Stimulated activated effector memory CD8-positive, alpha-beta T cell treated with anti-CD3 and anti-CD28 coated beads, Interleukin-12 subunit alpha, Interleukin-12 subunit beta, amount 100 ng/mL, for 72 hours (primary cell): ENCODE data around the gene BRAT1.
A peak's percentile ranks its signal among the peaks of the same experiment; 100 is the strongest.

Source experiments
- ATAC-seq: fragments of 150-1000 bp; cut with Tn5 transposase; 2 replicates; pipeline ENCODE4 v1.10.0; 2021
- DNase-seq, 2 donors: peaks; one replicate each; pipeline ENCODE4 v3.0.0; 2021 to 2022; ENCODE audit warnings: low spot score in 2 of 2
- H3K27ac Mint-ChIP-seq: one replicate; pipeline ENCODE4 v1.8.0; 2022; ENCODE audit warnings: mild to moderate bottlenecking, mixed read lengths
- H3K36me3 Mint-ChIP-seq: one replicate; pipeline ENCODE4 v1.8.0; 2022; ENCODE audit warnings: mild to moderate bottlenecking, mixed read lengths
- H3K4me1 Mint-ChIP-seq: one replicate; pipeline ENCODE4 v1.8.0; 2022; ENCODE audit warnings: mixed read lengths
- H3K4me3 Mint-ChIP-seq: one replicate; pipeline ENCODE4 v1.8.0; 2022; ENCODE audit warnings: mild to moderate bottlenecking, mixed read lengths
- H3K9me3 Mint-ChIP-seq: one replicate; pipeline ENCODE4 v1.8.0; 2022; ENCODE audit warnings: mixed read lengths

BRAT1 gene

GRCh38 chr7:2555121-2556052 lies at the start of gene BRAT1:
BRAT1 (minus strand) TSS chr7:2555524; CDS start chr7:2554431, 1,093 bp downstream.
- H3K4me3 Mint-ChIP-seq, result peak within 1 kb of the TSS; percentile 88
- ATAC-seq (peak; percentile 87), DNase-seq (peak; percentile 93 to 96)
- H3K9me3 Mint-ChIP-seq, result no peaks in the 10 kb centered on the region
- peaks cover 38% of the 10 kb centered on the region for H3K36me3 Mint-ChIP-seq
- H3K27ac Mint-ChIP-seq, result peak within 1 kb of the TSS; percentile 95
- peaks cover 29% of the 10 kb centered on the region for H3K4me1 Mint-ChIP-seq

DNA sequence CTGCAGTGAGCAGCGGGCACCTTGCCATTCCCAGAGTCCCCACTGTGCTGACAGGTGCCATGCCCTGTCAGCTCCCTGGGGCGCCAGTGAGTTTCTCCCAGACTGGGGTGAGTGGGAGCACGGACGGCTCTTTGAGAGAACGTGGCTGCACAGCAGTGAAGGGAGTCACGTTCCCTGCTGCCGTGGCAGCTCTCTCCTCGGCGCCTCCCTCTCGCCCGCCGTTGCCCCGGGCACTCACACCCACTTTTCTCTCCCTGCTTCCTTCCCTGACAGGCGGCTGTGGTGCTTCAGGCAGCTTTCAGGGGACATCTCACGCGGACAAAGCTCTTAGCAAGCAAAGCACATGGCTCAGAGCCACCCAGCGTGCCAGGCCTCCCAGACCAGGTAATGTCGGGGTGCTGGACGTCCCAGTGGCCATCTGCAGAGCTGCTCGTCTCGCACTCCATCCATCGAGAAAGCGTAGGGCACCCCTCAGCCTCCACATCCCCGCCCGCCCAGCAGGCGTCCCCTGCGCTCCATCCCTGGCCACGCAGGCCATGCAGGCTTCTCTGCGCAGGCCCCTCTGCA lies 49.4 kb upstream of the BRAT1 start:
- Mint-ChIP-seq H3K9me3 (no peaks in the 10 kb centered on the region), H3K36me3 (no peaks in the 10 kb centered on the region), H3K4me1 (peaks cover 13% of the 10 kb centered on the region), H3K4me3 (no peak overlapping the region), H3K27ac (no peak overlapping the region)
- ATAC-seq (no peak), DNase-seq (no peak)

- Mint-ChIP-seq H3K9me3 (no peaks in the 10 kb centered on the region), H3K27ac (no peak overlapping the region), H3K36me3 (no peaks in the 10 kb centered on the region), H3K4me3 (no peak overlapping the region), H3K4me1 (peaks cover 7% of the 10 kb centered on the region)
- DNase-seq (no peak), ATAC-seq (no peak)
Observed at GRCh38 chr7:2603044-2603965, 48.0 kb upstream of the BRAT1 start.

DNA sequence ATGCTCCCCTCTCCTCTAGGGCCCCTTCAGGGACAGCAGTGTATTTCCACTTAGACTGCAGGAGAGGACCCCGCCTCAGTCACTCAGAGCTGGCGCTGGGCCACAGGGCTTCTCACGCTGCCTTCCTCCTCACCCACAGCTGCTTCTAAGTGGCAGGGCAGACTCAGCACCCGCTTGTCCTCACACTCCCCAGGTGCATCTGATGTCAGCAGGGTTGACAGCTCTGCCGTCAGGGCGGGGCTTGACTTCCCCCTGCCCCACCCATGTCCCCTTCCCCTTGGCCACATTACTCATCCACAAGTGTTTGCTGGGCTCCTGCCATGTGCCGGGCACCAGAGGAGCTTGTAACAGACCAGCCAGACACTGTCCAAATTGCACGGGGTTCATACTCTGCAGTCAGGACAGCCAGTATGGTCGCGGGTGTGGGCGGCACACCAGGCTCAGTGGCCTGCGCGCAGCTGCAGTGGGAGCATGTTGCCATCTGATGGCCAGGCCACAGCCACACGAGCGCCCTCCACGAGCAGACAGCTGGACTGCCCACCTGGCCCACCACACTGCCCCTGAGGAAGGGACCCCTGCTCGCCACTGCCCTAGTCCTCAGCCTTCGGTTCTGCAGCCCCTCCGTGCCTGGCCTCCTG lies 47.2 kb upstream of the BRAT1 start:
- Mint-ChIP-seq H3K9me3 (no peaks in the 10 kb centered on the region), H3K27ac (no peak overlapping the region), H3K4me3 (no peak overlapping the region), H3K36me3 (no peaks in the 10 kb centered on the region), H3K4me1 (peaks cover 2% of the 10 kb centered on the region)
- DNase-seq, result no peak
- peak; percentile 17 for ATAC-seq

DNA sequence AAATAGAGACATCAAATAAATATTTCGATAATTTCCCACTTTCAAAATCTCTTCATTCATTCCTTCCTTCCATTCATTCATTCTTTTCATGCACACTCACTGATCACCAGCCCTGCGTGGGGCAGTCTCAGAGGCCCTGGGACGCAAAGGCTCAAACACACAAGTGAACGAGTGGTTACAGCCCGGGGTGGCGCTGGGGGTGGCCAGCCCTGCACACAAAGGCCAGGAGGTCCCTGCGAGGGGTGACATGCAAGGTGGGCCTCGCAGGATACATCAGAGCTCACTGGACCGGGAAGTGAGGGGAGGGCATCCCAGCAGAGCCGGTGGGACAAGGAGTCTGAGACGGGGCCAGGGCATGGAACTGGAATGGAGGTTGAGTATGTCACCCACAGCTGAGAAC lies 46.6 kb upstream of the BRAT1 start:
- no peak for DNase-seq
- H3K9me3 Mint-ChIP-seq, result no peaks in the 10 kb centered on the region
- no peak overlapping the region for H3K27ac Mint-ChIP-seq
- no peak for ATAC-seq
- H3K36me3 Mint-ChIP-seq, result no peaks in the 10 kb centered on the region
- no peak overlapping the region for H3K4me3 Mint-ChIP-seq
- H3K4me1 Mint-ChIP-seq, result no peaks in the 10 kb centered on the region

DNA sequence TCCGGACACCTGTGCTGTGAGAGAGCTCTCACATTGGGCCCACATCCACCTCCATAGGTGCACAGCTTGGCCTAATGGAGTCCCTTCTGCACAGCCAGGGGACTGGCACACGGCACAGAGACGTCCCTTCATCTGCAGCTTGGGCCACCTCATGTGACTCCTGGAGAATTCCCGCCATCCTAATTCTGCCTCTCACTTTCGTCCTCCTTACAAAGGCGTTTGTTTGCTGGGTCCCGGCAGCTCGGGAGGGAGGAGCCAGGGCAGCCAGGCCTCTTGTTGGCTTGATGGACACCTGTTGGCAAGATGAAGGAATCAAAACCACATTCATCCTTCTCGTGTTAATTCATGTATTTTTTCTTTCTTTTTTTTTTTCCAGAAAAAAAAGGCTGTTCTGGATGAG lies 45.7 kb upstream of the BRAT1 start:
- Mint-ChIP-seq H3K27ac (no peak overlapping the region), H3K36me3 (no peaks in the 10 kb centered on the region), H3K4me1 (no peaks in the 10 kb centered on the region), H3K4me3 (no peak overlapping the region), H3K9me3 (no peaks in the 10 kb centered on the region)
- DNase-seq (no peak), ATAC-seq (no peak)

GRCh38 chr7:2598154-2598823 lies 43.0 kb upstream of the BRAT1 start:
- Mint-ChIP-seq H3K9me3 (no peaks in the 10 kb centered on the region), H3K27ac (no peak overlapping the region), H3K36me3 (peaks cover 5% of the 10 kb centered on the region), H3K4me3 (no peak overlapping the region), H3K4me1 (no peaks in the 10 kb centered on the region)
- ATAC-seq, result peak; percentile 11
- DNase-seq, result no peak

- Mint-ChIP-seq H3K36me3 (peaks cover 5% of the 10 kb centered on the region), H3K27ac (no peak overlapping the region), H3K9me3 (no peaks in the 10 kb centered on the region), H3K4me3 (no peak overlapping the region), H3K4me1 (no peaks in the 10 kb centered on the region)
- no peak for ATAC-seq
- DNase-seq, result no peak
Observed at GRCh38 chr7:2597273-2597640, 41.9 kb upstream of the BRAT1 start.

- H3K4me3 Mint-ChIP-seq, result no peak overlapping the region
- peaks cover 5% of the 10 kb centered on the region for H3K36me3 Mint-ChIP-seq
- no peaks in the 10 kb centered on the region for H3K4me1 Mint-ChIP-seq
- H3K9me3 Mint-ChIP-seq, result no peaks in the 10 kb centered on the region
- H3K27ac Mint-ChIP-seq, result no peak overlapping the region
- ATAC-seq (no peak), DNase-seq (no peak)
Observed at GRCh38 chr7:2596464-2597272, 41.3 kb upstream of the BRAT1 start.

- Mint-ChIP-seq H3K9me3 (no peaks in the 10 kb centered on the region), H3K27ac (no peak overlapping the region), H3K4me1 (no peaks in the 10 kb centered on the region), H3K4me3 (no peak overlapping the region), H3K36me3 (peaks cover 18% of the 10 kb centered on the region)
- ATAC-seq (no peak), DNase-seq (no peak)
Observed at GRCh38 chr7:2595258-2595860, 40.0 kb upstream of the BRAT1 start.

DNA sequence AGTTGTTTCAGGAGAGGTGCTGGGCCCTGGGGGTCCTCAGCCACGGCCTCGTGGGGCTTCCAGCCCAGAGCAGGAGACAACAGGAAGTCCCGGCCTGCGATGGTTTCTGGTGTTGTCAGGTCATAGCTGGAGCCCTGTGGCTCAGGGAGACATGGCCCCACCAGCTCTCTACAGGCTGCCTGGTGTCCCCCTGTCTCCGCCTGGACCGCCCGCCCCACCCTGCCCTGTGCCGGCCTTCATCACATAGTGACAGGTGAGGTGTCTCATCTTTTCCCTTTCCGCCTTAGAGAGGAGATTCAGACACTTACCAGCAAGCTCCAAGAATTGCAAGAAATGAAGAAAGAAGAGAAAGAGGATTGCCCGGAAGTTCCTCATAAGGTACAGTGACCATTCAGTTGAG lies 39.3 kb upstream of the BRAT1 start:
- H3K9me3 Mint-ChIP-seq, result no peaks in the 10 kb centered on the region
- H3K27ac Mint-ChIP-seq, result no peak overlapping the region
- H3K4me1 Mint-ChIP-seq, result no peaks in the 10 kb centered on the region
- no peak overlapping the region for H3K4me3 Mint-ChIP-seq
- DNase-seq (no peak), ATAC-seq (no peak)
- H3K36me3 Mint-ChIP-seq, result peaks cover 18% of the 10 kb centered on the region

- Mint-ChIP-seq H3K4me3 (no peak overlapping the region), H3K4me1 (no peaks in the 10 kb centered on the region), H3K36me3 (peaks cover 18% of the 10 kb centered on the region)
Observed at GRCh38 chr7:2593036-2593727, 37.9 kb upstream of the BRAT1 start.

GRCh38 chr7:2592375-2592865 lies 37.1 kb upstream of the BRAT1 start:
- no peak for DNase-seq
- no peak for ATAC-seq

More at GRCh38 chr7:2593036-2593727, 37.9 kb upstream of the BRAT1 start:
- ATAC-seq (no peak), DNase-seq (no peak)
- H3K27ac Mint-ChIP-seq, result no peak overlapping the region
- no peaks in the 10 kb centered on the region for H3K9me3 Mint-ChIP-seq

More at GRCh38 chr7:2592375-2592865, 37.1 kb upstream of the BRAT1 start:
- Mint-ChIP-seq H3K36me3 (peaks cover 18% of the 10 kb centered on the region), H3K27ac (no peak overlapping the region), H3K9me3 (no peaks in the 10 kb centered on the region), H3K4me1 (no peaks in the 10 kb centered on the region), H3K4me3 (no peak overlapping the region)
